Thymus (tissue), 11 donors: Measurements from ENCODE around the gene BRAP. TPM values are rescaled to one million over a fixed set of nuclear protein-coding genes. Genes with fewer than 3 reads are reported as not detected.
"Not testable (repeated sequence)": the region's sequence is repeated elsewhere in the genome, so short reads cannot be mapped to it uniquely, and the experiment has no call there.

Experiments used
- DNase-seq, 9 donors: peaks; one replicate each; pipeline ENCODE4 v3.0.0-alpha.2; 2013; ENCODE audit warnings: low spot score in 9 of 9, low read depth in 6 of 9, missing footprints in 1 of 9
- H3K27ac ChIP-seq, 2 donors: one replicate each; pipeline ENCODE4 v1.5.1; 2013; ENCODE audit warnings: control low read depth in 1 of 2, low read depth in 1 of 2, low read length in 1 of 2, mild to moderate bottlenecking in 1 of 2, moderate library complexity in 1 of 2
- H3K27me3 ChIP-seq, 2 donors: one replicate each; pipeline ENCODE4 v1.5.1; 2013; ENCODE audit warnings: low read length in 1 of 2; ENCODE audit not compliant: control insufficient read depth in 2 of 2, insufficient read depth in 1 of 2
- H3K36me3 ChIP-seq, 2 donors: one replicate each; pipeline ENCODE4 v1.5.1; 2013; ENCODE audit warnings: low read length in 1 of 2, mild to moderate bottlenecking in 1 of 2, moderate library complexity in 1 of 2; ENCODE audit not compliant: control insufficient read depth in 2 of 2, insufficient read depth in 2 of 2
- H3K4me1 ChIP-seq, 2 donors: one replicate each; pipeline ENCODE4 v1.5.1; 2013; ENCODE audit warnings: low read length in 2 of 2; ENCODE audit not compliant: control insufficient read depth in 2 of 2, insufficient read depth in 2 of 2
- H3K4me3 ChIP-seq, 2 donors: one replicate each; pipeline ENCODE4 v1.5.1; 2013; ENCODE audit warnings: low read length in 2 of 2, control low read depth in 1 of 2, mild to moderate bottlenecking in 1 of 2
- H3K9me3 ChIP-seq, 2 donors: one replicate each; pipeline ENCODE4 v1.5.1; 2013; ENCODE audit warnings: low read length in 1 of 2, mild to moderate bottlenecking in 1 of 2; ENCODE audit not compliant: control insufficient read depth in 2 of 2, insufficient read depth in 1 of 2
- WGBS: extraction: QIAGEN DNeasy Blood & Tissue Kit; methylation state at CpG from one replicate; pipeline ENCODE4 v1.1.7; 2013; 5-methylcytosine and 5-hydroxymethylcytosine counted together
- polyA plus RNA-seq: library from polyadenylated mRNA; stranded (reverse); fragments of 200-250 nt; gene quantifications from one replicate; pipeline ENCODE4 v1.2.3, GENCODE V29; 2013
- total RNA-seq: library from RNA; stranded (reverse); fragments of 120-200 nt; gene quantifications from one replicate; pipeline ENCODE4 v1.2.4, GENCODE V29; 2013
- donor health status: healthy.

BRAP gene
- total and polyA plus RNA-seq, 2 donors: 11.3 to 18.2 TPM

DNA sequence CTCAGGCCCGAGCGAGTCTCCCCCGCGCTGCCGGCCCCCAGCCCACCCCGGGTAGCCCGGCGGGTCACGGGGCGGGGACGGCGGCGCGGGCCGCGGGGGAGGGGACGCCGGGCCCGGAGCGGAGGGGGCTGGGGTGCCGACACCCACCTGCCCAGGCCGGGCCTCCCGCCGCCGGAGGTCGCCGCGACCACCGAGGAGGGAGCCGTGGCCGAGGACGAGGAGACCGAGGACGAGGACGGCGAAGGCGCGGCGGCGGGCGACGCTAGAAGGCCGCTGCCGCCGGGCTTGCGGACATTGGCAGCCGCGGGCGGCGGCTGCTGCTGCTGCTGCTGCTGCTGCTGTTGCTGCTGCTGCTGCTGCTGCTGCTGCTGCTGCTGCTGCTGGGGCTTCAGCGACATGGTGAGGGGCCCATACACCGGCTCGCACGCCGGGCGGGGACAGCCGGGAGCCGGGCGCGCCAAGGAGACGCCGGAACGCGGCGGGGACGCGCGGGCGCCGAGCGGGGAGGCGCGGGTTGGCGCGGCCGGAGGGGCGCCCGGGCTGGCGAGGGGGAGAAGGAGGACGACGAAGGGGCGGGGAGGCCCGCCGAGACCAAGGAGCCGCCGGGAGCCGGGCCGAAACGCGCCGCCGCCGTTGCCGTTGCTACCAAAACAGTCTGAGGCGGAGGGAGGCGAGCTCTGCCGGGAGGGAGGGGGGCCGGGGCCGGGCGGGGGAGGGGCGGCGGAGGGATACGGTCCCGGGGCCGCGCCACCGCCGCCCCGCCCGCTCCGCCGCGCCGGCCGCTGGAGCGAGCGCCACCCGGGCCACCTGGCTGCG lies 86.9 kb downstream of the BRAP start, which contains the start of gene ATXN2:
Gene ATXN2, minus strand, starts transcription at position 679 of the 816 bp plus-strand sequence. Its CDS starts 281 bp downstream, at position 398.
- Histone ChIP-seq H3K36me3 (no peaks in the 10 kb centered on the region), H3K27me3 (no peaks in the 10 kb centered on the region), H3K27ac (peak within 1 kb of the TSS; percentile 51 to 99), H3K9me3 (no peaks in the 10 kb centered on the region), H3K4me3 (peak within 1 kb of the TSS; percentile 86 to 98), H3K4me1 (peaks cover 2 to 12% of the 10 kb centered on the region in 2 donors)
- WGBS: under 1% methylated on average over 118 of the region's 119 CpGs
- peak in 6 of 9 donors; percentile 3 to 83 (median 36) for DNase-seq

DNA sequence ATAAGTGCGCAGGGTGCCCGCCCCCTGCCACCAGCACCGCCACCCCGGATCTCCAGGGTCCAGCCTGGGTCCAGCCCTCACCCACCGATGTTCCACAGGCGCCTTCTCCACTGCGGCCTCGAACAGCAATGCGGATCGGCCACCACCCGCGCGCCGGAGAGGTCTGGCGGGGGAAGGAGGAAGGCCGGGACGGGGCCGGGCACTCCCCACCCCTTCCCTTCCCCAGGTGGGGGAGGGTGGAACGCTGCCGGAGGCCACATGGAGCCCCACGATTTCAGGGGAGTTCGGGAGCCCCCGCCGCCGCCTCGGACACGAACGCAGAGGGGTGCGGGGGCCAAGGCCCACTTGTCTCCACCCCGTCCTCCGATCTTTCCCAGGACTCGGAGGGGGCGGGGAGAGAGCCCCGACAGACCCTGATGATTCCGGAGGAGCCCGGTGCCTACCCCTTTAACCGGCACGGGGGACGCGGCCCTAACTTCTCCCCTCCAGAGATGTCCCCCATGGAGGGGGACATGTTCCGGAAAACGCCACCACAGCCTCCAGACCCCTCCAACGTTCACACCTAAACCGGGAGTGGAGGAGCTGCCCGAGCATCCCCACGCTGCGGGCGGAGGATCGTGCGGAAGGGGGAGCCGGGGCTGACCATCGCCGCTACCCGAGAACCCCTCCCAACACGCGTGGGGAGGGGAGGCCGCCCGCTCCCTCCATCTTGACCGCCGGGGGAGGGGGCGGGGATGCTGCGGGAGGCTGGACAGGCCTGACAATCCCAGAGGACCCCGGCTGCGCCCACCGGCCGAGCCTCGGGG lies 87.7 kb downstream of the BRAP start:
- Histone ChIP-seq H3K27ac (peak overlapping the region; percentile 50 to 64), H3K4me1 (peaks cover 2 to 12% of the 10 kb centered on the region in 2 donors)

DNA sequence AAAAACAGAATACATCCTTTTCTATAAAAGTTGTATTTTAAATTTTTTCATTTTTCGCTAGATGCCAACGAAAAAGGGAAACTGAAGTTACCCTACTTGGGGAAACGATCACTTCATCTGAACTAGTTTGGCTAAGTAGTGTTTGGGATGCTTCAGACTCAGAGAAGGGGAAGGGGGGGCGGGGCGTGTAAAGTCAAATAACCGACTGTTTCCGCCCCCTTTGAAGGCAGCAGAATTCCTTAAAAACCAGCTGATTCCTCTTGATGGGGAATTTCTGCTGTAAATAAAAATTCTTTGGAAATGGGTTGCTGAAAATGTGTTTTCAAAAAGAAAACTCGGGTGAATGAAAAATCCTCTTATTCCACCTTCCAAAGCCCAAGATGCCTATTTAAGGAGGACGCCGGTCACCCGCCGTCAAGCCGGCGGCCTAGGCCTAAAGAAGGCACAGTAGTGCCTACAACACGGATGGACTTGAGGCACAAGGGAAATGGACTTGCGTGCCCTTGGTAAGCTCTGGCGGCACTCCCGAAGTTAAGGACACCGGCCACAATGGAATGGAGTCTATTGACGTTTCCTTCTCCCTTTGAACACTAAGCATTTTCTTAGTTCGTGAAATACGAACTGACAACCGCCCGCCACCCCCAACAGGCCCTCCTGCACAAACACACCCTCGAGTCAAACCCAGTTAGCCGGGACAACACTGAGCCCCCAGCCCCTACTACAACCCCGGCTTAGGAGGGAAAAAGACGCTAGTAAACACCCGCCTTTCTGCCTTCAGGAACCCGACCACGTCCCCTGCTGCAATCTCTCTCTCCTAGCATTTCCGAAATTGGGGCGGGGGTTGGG lies 88.5 kb downstream of the BRAP start:
- Histone ChIP-seq H3K27ac (peak overlapping the region; percentile 21 to 50), H3K9me3 (no peaks in the 10 kb centered on the region), H3K4me1 (peaks cover 2 to 12% of the 10 kb centered on the region in 2 donors), H3K36me3 (no peaks in the 10 kb centered on the region), H3K4me3 (peak overlapping the region; percentile 86 to 98), H3K27me3 (no peaks in the 10 kb centered on the region)
- peak in 7 of 9 donors; percentile 10 to 51 (median 23) for DNase-seq
- 2% methylated on average over 33 of the region's 33 CpGs for WGBS

More for the DNA sequence above, 87.7 kb downstream of the BRAP start:
- no peaks in the 10 kb centered on the region for H3K36me3 ChIP-seq
- no peaks in the 10 kb centered on the region for H3K27me3 ChIP-seq
- under 1% methylated on average over 67 of the region's 67 CpGs for WGBS
- H3K4me3 ChIP-seq: peak overlapping the region; percentile 86 to 98
- DNase-seq: peak in 6 of 9 donors; percentile 8 to 47 (median 16)
- H3K9me3 ChIP-seq: no peaks in the 10 kb centered on the region

DNA sequence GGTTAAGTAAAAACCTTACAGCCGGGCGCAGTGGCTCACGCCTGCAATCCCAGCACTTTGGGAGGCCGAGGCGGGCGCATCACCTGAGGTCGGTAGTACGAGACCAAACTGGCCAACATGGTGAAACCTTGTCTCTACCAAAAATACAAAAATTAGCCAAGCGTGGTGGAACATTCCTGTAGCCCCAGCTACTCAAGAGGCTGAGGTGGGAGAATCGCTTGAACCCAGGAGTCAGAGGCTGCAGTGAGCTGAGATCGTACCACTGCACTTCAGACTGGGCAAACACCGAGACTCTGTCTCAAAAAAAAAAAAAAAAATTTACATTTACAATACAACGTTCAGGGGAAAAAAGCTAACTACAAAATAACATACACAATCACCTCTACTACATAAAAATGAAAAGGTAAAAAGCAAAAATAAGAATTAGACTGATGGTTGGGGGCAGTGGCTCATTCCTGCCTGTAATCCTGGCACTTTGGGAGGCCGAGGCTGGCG lies 90.4 kb downstream of the BRAP start:
- peaks cover 2 to 12% of the 10 kb centered on the region in 2 donors for H3K4me1 ChIP-seq
- not testable (repeated sequence) for H3K9me3 ChIP-seq, H3K36me3 ChIP-seq, DNase-seq, H3K4me3 ChIP-seq, H3K27me3 ChIP-seq, H3K27ac ChIP-seq
- 96% methylated on average over 15 of the region's 15 CpGs for whole genome bisulfite sequencing

Other genes with a start within 250 kb of the BRAP start
- gene ATXN2, start 86.6 kb downstream of the BRAP start, total RNA-seq: 11.8 TPM
- gene ATXN2, start 86.6 kb downstream of the BRAP start, polyA plus RNA-seq: 19.7 TPM
- gene ACAD10, start 97 bp upstream of the BRAP start, total RNA-seq: 9.7 TPM
- gene ACAD10, start 97 bp upstream of the BRAP start, polyA plus RNA-seq: 22.4 TPM
- gene ALDH2, start 81.0 kb upstream of the BRAP start, total RNA-seq: 33.3 TPM
- gene ALDH2, start 81.0 kb upstream of the BRAP start, polyA plus RNA-seq: 43.9 TPM
- 38.2 TPM for gene MAPKAPK5, start 156.3 kb upstream of the BRAP start, total RNA-seq
- 18.3 TPM for gene MAPKAPK5, start 156.3 kb upstream of the BRAP start, polyA plus RNA-seq